H9 (cell line): Measurements from ENCODE around the gene SCGB1D1. TPM values are rescaled to one million over a fixed set of nuclear protein-coding genes. Genes with fewer than 3 reads are reported as not detected.

Source experiments
- DNase-seq: peaks from one replicate; pipeline ENCODE4 v3.0.0-alpha.2; 2017
- H2AFZ ChIP-seq: one replicate; pipeline ENCODE4 v1.6.1; 2013; ENCODE audit warnings: mild to moderate bottlenecking, low read length, control low read depth, moderate library complexity
- H2AK5ac ChIP-seq: 2 replicates; pipeline ENCODE4 v1.6.1; 2013; ENCODE audit warnings: low read length, control low read depth, mixed read lengths; ENCODE audit not compliant: insufficient read length
- H2BK120ac ChIP-seq: one replicate; pipeline ENCODE4 v1.6.1; 2013; ENCODE audit warnings: low read depth, mild to moderate bottlenecking, low read length, control low read depth, inconsistent platforms; ENCODE audit not compliant: poor library complexity, severe bottlenecking
- H2BK12ac ChIP-seq: 2 replicates; pipeline ENCODE4 v1.6.1; 2013; ENCODE audit warnings: low read length, control low read depth, mixed read lengths, low read depth; ENCODE audit not compliant: insufficient read length
- H2BK15ac ChIP-seq: 2 replicates; pipeline ENCODE4 v1.6.1; 2013; ENCODE audit warnings: low read depth, low read length, control low read depth
- H2BK20ac ChIP-seq: one replicate; pipeline ENCODE4 v1.6.1; 2013; ENCODE audit warnings: low read depth, mild to moderate bottlenecking, low read length, control low read depth, inconsistent platforms; ENCODE audit not compliant: poor library complexity, severe bottlenecking
- H2BK5ac ChIP-seq: 2 replicates; pipeline ENCODE4 v1.6.1; 2013; ENCODE audit warnings: low read length, control low read depth, mixed read lengths; ENCODE audit not compliant: insufficient read length
- H3K14ac ChIP-seq: 2 replicates; pipeline ENCODE4 v1.6.1; 2013; ENCODE audit warnings: low read length, control low read depth; ENCODE audit not compliant: insufficient read depth
- H3K18ac ChIP-seq: 2 replicates; pipeline ENCODE4 v1.6.1; 2013; ENCODE audit warnings: low read depth, mild to moderate bottlenecking, mixed read lengths, low read length, control low read depth; ENCODE audit not compliant: insufficient read length
- H3K23ac ChIP-seq: 2 replicates; pipeline ENCODE4 v1.6.1; 2013; ENCODE audit warnings: low read length, control low read depth, mixed read lengths, low read depth; ENCODE audit not compliant: insufficient read length
- H3K23me2 ChIP-seq: 2 replicates; pipeline ENCODE4 v1.6.1; 2013; ENCODE audit warnings: low read depth, mild to moderate bottlenecking, mixed read lengths, low read length, control low read depth; ENCODE audit not compliant: insufficient read length, poor library complexity, severe bottlenecking
- H3K27ac ChIP-seq: 2 replicates; pipeline ENCODE4 v1.5.1; 2013; ENCODE audit warnings: low read length, control low read depth, mixed read lengths, low read depth; ENCODE audit not compliant: insufficient read length
- H3K27me3 ChIP-seq: 2 replicates; pipeline ENCODE4 v1.6.1; 2013; ENCODE audit warnings: low read length, control low read depth, inconsistent platforms; ENCODE audit not compliant: insufficient read depth
- H3K4ac ChIP-seq: 2 replicates; pipeline ENCODE4 v1.6.1; 2013; ENCODE audit warnings: low read depth, mild to moderate bottlenecking, control low read depth, inconsistent platforms, low read length, moderate library complexity
- H3K4me1 ChIP-seq: 2 replicates; pipeline ENCODE4 v1.6.1; 2013; ENCODE audit warnings: low read length, control low read depth, inconsistent platforms; ENCODE audit not compliant: insufficient read depth
- H3K4me2 ChIP-seq: 2 replicates; pipeline ENCODE4 v1.6.1; 2013; ENCODE audit warnings: low read length, control low read depth, mixed read lengths; ENCODE audit not compliant: insufficient read length, insufficient read depth
- H3K56ac ChIP-seq: 2 replicates; pipeline ENCODE4 v1.6.1; 2013; ENCODE audit warnings: low read depth, mild to moderate bottlenecking, mixed read lengths, low read length, control low read depth; ENCODE audit not compliant: insufficient read length
- H3K79me1 ChIP-seq: 2 replicates; pipeline ENCODE4 v1.6.1; 2013; ENCODE audit warnings: low read depth, mild to moderate bottlenecking, moderate library complexity, low read length, control low read depth, inconsistent platforms; ENCODE audit not compliant: insufficient read depth, poor library complexity, severe bottlenecking
- H3K79me2 ChIP-seq: 2 replicates; pipeline ENCODE4 v1.6.1; 2013; ENCODE audit warnings: low read length, control low read depth, inconsistent platforms; ENCODE audit not compliant: insufficient read depth
- H3K9ac ChIP-seq: 2 replicates; pipeline ENCODE4 v1.6.1; 2013; ENCODE audit warnings: low read length, control low read depth, mixed read lengths; ENCODE audit not compliant: insufficient read length; ENCODE audit errors: extremely low read depth
- H3K9me3 ChIP-seq: one replicate; pipeline ENCODE4 v1.6.1; 2013; ENCODE audit warnings: low read depth, low read length, inconsistent platforms; ENCODE audit not compliant: control insufficient read depth
- H3T11ph ChIP-seq: one replicate; pipeline ENCODE4 v1.6.1; 2013; ENCODE audit warnings: mild to moderate bottlenecking, low read length, control low read depth, inconsistent platforms
- H4K20me1 ChIP-seq: one replicate; pipeline ENCODE4 v1.6.1; 2013; ENCODE audit not compliant: control insufficient read depth, insufficient read length, insufficient read depth
- H4K5ac ChIP-seq: 2 replicates; pipeline ENCODE4 v1.6.1; 2013; ENCODE audit warnings: low read depth, mild to moderate bottlenecking, mixed read lengths, low read length, control low read depth; ENCODE audit not compliant: insufficient read length
- H4K8ac ChIP-seq: replicated peaks from 2 replicates; pipeline ENCODE4 v1.6.1; 2013; ENCODE audit warnings: low read length, control low read depth, mixed read lengths, low read depth; ENCODE audit not compliant: insufficient read length
- H4K91ac ChIP-seq: 2 replicates; pipeline ENCODE4 v1.6.1; 2013; ENCODE audit warnings: low read depth, mild to moderate bottlenecking, moderate library complexity, mixed read lengths, low read length, control low read depth; ENCODE audit not compliant: insufficient read length
- H3K27ac Mint-ChIP-seq, 3 experiments: 2 replicates in 2 of 3; 3 replicates in 1 of 3; pipeline ENCODE4 v1.8.0; 2020 to 2021; ENCODE audit warnings: mixed read lengths in 3 of 3, mild to moderate bottlenecking in 1 of 3, moderate library complexity in 1 of 3
- H3K27me3 Mint-ChIP-seq: 2 replicates; pipeline ENCODE4 v1.8.0; 2021; ENCODE audit warnings: low read depth, mild to moderate bottlenecking, moderate library complexity, mixed read lengths
- H3K36me3 Mint-ChIP-seq, 3 experiments: 2 replicates in 2 of 3; 3 replicates in 1 of 3; pipeline ENCODE4 v1.8.0; 2020 to 2021; ENCODE audit warnings: low read depth in 3 of 3, mixed read lengths in 3 of 3; ENCODE audit not compliant: insufficient read depth in 1 of 3
- H3K4me1 Mint-ChIP-seq, 2 experiments: 2 replicates each; pipeline ENCODE4 v1.8.0; 2020; ENCODE audit warnings: mixed read lengths in 2 of 2
- H3K4me3 Mint-ChIP-seq, 2 experiments: 2 replicates in 1 of 2; 3 replicates in 1 of 2; pipeline ENCODE4 v1.8.0; 2020 to 2021; ENCODE audit warnings: mild to moderate bottlenecking in 2 of 2, mixed read lengths in 2 of 2, moderate library complexity in 1 of 2
- H3K9me3 Mint-ChIP-seq, 2 experiments: 2 replicates in 1 of 2; 3 replicates in 1 of 2; pipeline ENCODE4 v1.8.0; 2020; ENCODE audit warnings: mild to moderate bottlenecking in 2 of 2, mixed read lengths in 2 of 2, moderate library complexity in 1 of 2
- whole genome bisulfite sequencing: extraction: QIAGEN DNeasy Blood & Tissue Kit; methylation state at CpG from one replicate; pipeline ENCODE4 v1.1.7; 2013; ENCODE audit warnings: missing lambda C conversion rate, low lambda C conversion rate, mixed read lengths; ENCODE audit not compliant: insufficient read length; ENCODE audit errors: extremely low coverage; 5-methylcytosine and 5-hydroxymethylcytosine counted together
- total RNA-seq: library from RNA; stranded (reverse); gene quantifications from 2 replicates; pipeline ENCODE4 v1.2.1, GENCODE V29; 2021
- TF ChIP-seq, protein P1 (sequence below): fragments of 200-600 bp; sonication (generic); conservative IDR thresholded peaks from 3 replicates; pipeline ENCODE4 v1.8.0; 2021; ENCODE audit warnings: antibody characterized with exemption, mild to moderate bottlenecking

The SCGB1D1 gene
- total RNA-seq, 1 experiment from 2014 or later: not detected

DNA sequence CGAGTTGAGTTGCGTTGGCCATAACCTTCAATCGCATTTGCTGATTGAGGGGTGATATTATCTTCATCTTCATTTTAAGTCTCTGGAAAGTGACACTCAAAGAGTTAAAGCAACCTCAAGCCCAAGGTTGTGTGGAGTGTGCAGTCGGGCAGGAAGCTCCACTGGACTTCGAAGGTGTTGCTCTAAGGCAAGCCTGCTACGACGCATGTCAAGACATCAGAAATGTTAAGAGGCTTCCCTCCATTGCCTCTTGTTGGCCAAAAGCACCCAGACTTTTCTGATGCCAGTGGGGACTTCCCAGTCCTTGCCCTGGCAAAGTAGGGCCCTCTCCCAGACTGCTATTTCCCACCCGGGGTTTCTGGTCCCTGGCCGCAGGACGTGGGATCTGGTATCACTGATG lies 23.6 kb upstream of the SCGB1D1 start:
- H3K23ac ChIP-seq: no peak overlapping the region
- H3K27me3 Mint-ChIP-seq: peaks cover 15% of the 10 kb centered on the region
- H3K4me3 Mint-ChIP-seq: no peak overlapping the region
- no peak overlapping the region for H3K27ac ChIP-seq
- no peaks in the 10 kb centered on the region for H3K27me3 ChIP-seq
- no peaks in the 10 kb centered on the region for H3K4me1 ChIP-seq
- H3K9me3 ChIP-seq: no peaks in the 10 kb centered on the region
- no peak overlapping the region for H3K4ac ChIP-seq
- WGBS: no CpG with 5 or more reads among the region's 10 CpGs
- DNase-seq: no peak
- H4K91ac ChIP-seq: no peak overlapping the region
- no peaks in the 10 kb centered on the region for H3K79me2 ChIP-seq
- H3K27ac Mint-ChIP-seq: no peak overlapping the region
- no peak overlapping the region for H3K14ac ChIP-seq
- no peak overlapping the region for H2AFZ ChIP-seq
- H4K20me1 ChIP-seq: no peaks in the 10 kb centered on the region
- no peaks in the 10 kb centered on the region for H3K79me1 ChIP-seq
- H2BK120ac ChIP-seq: no peak overlapping the region
- no peak overlapping the region for H2BK20ac ChIP-seq
- H3K4me2 ChIP-seq: no peak overlapping the region
- TF ChIP-seq, protein P1, sequence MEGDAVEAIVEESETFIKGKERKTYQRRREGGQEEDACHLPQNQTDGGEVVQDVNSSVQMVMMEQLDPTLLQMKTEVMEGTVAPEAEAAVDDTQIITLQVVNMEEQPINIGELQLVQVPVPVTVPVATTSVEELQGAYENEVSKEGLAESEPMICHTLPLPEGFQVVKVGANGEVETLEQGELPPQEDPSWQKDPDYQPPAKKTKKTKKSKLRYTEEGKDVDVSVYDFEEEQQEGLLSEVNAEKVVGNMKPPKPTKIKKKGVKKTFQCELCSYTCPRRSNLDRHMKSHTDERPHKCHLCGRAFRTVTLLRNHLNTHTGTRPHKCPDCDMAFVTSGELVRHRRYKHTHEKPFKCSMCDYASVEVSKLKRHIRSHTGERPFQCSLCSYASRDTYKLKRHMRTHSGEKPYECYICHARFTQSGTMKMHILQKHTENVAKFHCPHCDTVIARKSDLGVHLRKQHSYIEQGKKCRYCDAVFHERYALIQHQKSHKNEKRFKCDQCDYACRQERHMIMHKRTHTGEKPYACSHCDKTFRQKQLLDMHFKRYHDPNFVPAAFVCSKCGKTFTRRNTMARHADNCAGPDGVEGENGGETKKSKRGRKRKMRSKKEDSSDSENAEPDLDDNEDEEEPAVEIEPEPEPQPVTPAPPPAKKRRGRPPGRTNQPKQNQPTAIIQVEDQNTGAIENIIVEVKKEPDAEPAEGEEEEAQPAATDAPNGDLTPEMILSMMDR: no peak
- no peak overlapping the region for H2BK5ac ChIP-seq
- H2BK15ac ChIP-seq: no peak overlapping the region
- H3K4me1 Mint-ChIP-seq: peaks cover 1% of the 10 kb centered on the region in 2 experiments
- no peaks in the 10 kb centered on the region for H3K9me3 Mint-ChIP-seq
- H3K18ac ChIP-seq: no peak overlapping the region
- no peak overlapping the region for H2AK5ac ChIP-seq
- H3T11ph ChIP-seq: no peak overlapping the region
- no peaks in the 10 kb centered on the region for H3K36me3 Mint-ChIP-seq
- H3K9ac ChIP-seq: no peak overlapping the region
- H4K5ac ChIP-seq: no peak overlapping the region
- H3K56ac ChIP-seq: no peak overlapping the region
- no peak overlapping the region for H2BK12ac ChIP-seq
- no peak overlapping the region for H4K8ac ChIP-seq
- H3K23me2 ChIP-seq: no peaks in the 10 kb centered on the region
